ENCODE results near the gene CCDC149.

CCDC149 gene

DNA sequence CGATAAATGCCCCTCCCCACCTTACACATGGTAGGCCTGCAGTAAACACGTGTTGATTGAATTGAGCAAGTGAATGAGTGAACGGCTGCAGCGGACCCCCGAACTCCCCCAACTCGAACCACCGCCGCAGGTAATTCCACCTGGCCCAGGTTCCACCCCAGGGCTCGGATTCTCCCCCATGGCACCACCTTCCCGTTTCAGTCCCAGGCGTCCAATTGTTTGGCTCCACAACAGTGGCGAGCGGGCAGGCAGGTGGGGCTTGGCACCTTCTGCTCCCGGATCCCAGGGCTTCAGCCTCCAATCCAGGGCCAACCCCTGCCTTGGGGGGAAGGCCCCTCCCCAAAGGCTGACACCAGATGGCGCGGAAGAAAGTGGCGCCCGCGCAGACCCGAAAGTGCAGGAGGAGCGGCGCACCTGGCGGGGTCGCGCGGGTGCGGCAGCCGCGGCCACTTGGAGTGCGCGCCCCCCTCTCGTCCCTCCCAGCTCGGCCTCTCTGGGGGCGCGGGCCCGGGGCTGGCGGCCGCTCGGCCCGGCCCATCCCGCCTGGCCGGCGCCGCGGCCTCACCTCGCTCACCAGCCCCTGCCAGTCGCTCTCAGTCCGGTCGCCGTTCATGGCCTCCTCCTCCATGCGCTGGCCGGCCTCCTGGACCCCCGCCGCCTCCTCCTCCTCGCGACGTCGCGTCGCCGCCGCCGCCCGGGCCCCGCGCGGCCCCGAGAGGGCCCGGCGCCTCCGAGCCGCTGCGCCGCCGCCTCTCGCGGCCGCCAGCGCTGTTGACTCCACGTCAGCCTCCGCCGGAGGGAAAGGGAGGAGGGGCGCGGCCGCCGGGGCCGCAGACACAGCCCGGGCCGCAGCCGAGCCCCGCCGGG lies at the start of gene CCDC149:
Gene CCDC149 (minus strand): TSS at position 791 of the 867 bp plus-strand sequence. CDS start 178 bp downstream, at position 613.
- DNase-seq (ENCODE audit: low read depth) = peak; percentile 4

DNA sequence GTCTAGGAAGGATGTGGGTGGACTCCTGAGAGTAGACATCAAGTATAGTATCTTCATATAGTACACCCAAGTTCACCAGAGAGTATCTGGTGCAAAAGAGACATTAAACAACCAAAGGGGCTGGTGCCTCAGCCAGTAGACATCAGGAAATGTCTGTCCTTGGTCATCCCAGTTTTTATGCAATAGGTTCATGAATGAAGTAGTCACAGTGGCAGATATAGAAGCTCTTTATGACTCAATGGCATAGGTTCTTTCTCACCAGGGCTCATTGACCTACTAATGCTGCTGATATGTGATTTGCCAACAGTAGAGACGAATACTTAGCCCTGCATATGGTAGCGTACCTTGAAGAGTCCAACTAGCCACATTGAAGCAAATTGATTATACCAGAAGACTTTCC lies 45.0 kb upstream of the CCDC149 start:
- no peak for DNase-seq (ENCODE audit: low read depth)

DNA sequence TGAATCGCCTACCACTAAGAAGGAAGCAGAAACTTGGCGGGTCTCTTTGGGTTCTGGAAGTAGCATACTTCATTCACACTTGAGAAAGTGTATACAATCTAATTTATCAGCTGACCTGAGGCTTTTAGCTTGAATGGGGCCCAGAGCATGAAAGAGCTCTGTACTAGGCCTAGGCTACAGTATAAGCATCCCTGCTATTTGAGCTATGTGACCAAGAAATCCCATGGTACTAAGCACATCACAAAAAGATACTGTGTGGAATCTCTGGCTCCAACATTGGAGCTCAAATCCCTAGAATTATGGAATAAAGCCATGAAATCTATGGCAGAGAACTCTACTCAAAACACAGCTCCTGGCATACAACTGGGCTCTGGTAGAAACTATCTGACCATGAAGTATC lies 43.9 kb upstream of the CCDC149 start:
- DNase-seq (ENCODE audit: low read depth) = no peak

DNA sequence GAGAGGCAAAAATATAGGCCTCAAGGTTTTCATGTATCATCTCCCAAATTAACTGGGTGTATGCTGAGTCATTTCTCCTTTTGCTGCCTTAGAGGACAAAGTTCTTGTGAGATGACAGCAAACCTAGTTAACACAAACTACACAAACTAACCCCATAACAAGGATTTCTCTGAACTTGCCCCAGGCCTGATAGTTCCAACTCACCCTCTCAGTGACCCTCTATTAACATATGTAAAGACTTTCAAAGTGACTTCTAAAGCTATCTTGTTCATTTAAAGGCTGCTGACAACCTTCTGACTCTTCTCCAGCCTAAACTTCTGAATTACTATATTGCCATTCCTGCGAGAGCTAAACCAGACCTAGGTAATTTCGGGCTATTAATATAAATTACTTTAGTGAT lies 43.2 kb upstream of the CCDC149 start:
- no peak for DNase-seq (ENCODE audit: low read depth)

DNA sequence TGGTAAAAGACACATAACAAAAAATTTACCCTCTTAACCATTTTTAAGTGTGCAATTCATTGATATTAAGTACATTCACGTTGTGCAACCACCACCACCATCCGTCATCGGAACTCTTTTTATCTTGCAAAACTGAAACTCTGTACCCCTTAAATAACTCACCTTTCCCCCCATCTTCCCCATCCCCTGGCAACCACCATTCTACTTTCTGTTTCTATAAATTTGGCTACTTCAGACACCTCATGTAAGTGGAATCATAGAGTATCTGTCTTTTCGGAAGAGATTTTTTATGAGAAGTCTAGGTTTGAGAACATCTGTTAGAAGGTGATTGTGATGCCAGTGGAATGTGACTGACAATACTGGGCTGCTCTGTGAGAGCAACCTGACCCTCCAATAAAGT lies 39.8 kb upstream of the CCDC149 start:
- DNase-seq (ENCODE audit: low read depth) = no peak

DNA sequence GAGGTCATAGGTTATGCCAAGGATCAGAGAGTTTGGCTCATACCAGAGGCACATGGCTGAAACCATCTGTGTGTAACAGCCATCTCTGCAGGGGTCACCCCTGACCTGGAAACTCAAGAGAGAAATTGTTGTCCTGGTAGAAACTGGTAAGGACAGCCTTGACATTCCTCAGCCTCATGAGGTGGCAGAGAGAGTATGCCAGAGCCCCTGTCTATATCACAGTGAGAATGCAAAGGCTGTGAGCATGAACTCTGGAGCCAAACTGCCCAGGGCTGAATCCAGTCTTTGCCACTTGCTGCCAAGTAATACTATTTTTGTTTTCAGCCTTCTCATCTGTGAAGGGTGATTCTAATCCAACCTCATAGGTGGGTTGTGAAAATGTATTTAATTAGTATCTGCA lies 37.1 kb upstream of the CCDC149 start:
- DNase-seq (ENCODE audit: low read depth) = no peak

DNA sequence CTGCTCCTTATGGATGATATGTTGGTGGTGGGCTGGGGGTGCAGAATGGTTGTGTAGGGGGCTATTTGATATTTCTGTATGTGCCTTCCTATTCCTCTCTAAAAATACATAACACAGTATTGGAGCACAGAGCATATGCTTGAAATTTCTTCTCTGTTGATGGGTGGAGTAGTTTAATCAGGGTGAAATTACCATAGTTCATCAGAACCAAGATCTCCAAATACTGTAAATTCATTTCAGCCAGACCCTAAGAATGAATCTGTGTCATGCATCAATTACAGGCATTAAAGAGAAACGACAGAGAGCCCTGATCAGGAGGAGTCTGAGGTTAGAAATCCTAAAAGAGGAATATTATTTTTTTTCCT lies 25.1 kb upstream of the CCDC149 start:
- no peak for DNase-seq (ENCODE audit: low read depth)

DNA sequence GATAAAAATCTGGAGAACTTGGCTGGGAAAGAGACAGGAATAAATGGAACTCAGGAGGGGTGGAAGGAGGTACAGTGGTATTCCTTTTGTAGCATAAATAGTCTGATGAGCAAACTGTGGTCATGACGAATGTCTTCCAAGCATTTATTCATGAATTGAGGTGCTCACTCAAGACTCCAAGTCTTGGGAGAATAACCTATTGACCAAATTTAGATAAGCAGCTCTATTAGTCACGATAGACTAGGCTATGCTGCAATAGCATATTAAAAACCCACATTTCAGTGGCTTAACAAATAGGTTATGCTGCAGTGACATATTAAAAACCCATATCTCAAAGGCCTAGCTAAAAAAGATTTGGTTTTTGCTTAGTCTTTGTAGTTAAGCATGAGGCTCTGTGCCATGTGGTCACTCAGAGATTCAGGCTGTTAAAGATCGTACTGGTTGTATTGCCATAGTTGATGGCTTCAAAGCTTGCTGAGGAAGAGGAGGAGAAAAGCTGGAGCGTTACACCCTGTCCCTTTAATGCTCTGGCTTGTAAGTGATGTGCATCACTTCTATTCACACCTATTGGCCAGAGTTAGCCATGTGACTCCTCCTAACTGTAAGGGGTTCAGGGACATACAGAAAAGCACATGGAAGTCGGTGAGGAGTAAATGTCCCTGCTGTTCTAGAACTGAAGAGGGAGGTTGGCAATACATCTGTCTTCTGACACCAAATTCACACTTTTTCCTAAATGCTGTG lies 24.5 kb upstream of the CCDC149 start:
- no peak for DNase-seq (ENCODE audit: low read depth)

DNA sequence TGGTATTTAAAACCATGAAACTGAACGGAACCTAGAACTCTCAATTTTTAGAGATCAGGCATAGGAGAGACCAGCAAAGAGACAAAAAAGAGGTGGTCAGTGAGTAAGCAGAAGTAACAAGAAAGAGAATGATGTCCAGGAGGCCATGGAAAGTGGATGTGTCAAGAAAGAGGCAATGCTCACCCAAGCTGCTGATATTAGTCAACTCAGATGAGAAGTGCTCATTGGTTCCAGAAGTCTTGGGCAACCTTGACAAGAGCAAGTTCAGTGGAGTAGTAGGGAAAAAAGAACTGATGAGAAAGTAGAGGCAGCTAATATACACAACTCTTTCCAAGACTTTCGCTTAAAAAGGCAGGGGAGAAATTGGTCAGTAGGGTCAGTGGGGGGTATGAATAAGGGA lies 23.0 kb upstream of the CCDC149 start:
- no peak for DNase-seq (ENCODE audit: low read depth)

DNA sequence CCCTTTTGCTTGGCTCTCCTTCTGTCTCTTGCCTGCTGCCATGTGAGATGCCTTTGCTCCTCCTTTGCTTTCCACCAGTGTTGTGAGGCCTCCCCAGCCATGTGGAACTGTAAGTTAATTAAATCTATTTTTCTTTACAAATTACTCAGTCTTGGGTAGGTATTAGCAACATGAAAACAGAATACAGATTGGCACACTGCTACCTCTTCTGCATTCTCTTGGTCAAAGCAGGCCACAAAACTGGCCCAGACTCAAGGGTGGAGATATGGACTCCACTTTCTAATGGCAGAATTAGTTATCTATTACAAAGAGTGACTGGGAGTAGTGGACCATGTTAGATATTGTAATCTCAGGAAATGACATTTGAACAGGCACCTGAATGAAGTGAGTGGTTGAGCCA lies 21.5 kb upstream of the CCDC149 start:
- DNase-seq (ENCODE audit: low read depth) = no peak

DNA sequence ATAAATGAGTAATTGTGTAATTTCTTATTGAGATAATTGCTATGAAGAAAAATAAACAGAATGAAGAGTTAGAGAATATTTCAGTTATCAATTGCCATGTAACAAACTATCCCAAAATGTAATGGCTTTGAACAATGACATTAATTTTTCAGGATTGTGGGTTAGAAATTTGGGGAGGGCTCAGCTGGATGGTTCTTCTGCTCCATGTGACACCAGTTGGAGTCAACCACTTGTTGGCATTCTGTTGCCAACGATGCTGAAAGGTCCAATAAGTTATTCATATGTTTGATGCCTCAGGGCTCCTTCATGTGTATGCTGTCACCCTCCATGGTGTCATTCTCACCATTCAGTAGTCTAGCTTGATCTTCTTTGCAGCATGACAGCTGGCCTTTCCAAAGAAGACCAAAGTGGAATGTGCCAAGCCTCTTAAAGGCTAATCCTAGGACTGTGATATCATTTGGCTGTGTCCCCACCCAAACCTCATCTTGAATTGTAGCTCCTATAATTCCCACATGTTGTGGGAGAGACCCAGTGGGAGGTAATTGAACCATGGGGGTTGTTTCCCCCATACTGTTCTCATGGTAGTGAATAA lies 20.9 kb upstream of the CCDC149 start:
- no peak for DNase-seq (ENCODE audit: low read depth)

DNA sequence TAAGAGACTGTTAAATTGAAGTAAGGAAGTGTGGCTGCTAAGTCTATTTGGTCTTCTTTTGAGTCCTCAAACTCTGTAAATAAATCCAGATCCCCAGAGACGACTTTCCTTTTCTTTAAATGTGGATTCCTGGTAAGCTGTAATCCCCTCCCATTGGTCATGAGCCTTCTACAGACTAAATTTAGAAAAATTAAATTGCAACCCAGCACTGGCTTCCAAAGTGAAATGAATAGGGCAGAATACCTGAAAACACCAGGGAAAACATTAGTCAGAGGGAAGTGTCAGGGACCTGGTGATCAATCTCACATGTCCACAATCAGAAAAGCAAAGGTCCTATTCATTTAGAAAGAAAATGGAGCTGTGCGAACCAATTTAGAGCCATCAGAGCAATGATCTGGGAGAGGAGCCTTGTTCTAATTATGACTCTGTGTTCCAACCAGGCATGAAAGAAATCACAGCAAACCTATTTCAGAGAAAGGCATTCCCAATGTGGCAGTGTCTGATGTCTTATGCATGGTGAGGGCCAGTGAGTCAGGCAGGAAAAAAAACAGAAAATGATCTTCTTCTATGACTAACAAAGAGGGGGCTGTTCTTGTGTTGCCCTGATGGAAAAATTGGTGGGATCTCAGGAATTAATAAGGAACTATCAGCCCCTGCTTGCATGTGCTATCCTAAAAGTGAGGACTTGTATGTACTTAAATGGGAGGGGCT lies 19.8 kb upstream of the CCDC149 start:
- no peak for DNase-seq (ENCODE audit: low read depth)

DNA sequence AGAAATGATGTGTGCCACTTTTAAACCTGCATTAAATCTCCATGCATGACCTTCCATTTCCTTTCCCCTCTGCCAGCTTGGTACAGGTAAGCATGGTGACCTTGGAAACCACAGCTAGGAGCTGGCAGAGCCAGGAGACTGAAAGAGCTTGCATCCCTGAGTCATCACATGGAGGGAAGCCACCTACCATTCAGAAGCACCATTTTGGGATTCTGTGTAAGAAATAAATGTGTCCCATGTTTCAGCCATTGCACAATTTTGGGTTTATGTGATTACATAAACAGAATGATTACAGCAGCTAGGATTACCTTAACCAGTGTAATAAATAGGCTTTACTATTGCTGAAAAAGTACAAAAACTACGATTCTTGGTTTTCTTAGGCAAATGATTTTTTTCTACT lies 17.3 kb upstream of the CCDC149 start:
- DNase-seq (ENCODE audit: low read depth) = no peak

DNA sequence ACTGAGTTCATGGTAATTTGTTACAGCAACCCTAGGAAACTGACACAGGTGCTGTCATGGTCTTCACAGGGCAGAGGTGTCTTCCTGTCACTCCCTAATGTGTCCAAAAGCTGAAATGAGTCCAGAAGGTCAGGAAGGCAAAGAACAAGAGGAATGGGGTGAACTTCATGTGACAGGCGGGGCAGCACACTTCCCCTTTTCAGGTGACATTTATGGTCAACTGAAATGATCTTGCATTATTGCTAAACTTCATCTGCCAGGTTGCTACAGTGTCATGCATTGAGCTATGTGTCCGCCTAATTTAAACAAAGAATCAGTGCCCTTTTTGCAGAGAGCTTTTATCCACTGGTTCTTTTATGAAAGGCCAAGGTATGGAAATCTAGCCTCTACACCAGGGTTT lies 15.9 kb upstream of the CCDC149 start:
- no peak for DNase-seq (ENCODE audit: low read depth)

DNA sequence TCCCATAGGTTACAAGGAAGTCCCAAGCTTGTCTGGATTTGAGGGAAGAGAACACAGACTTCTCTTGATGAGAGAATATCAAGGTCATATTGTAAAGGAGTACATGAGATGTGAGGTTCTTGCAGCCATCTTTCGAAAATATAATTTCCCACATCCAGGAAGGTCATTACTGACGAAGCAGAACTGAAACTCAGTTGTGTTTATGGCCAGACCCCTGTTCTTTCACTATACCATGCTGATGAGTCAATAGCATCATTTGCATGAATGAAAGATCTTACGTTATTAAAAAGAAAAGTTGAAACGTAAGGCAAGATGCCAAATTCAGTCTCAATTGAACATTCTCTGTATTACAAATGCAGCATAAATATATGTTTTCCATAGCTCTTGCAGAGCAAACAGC lies 14.2 kb upstream of the CCDC149 start:
- no peak for DNase-seq (ENCODE audit: low read depth)

DNA sequence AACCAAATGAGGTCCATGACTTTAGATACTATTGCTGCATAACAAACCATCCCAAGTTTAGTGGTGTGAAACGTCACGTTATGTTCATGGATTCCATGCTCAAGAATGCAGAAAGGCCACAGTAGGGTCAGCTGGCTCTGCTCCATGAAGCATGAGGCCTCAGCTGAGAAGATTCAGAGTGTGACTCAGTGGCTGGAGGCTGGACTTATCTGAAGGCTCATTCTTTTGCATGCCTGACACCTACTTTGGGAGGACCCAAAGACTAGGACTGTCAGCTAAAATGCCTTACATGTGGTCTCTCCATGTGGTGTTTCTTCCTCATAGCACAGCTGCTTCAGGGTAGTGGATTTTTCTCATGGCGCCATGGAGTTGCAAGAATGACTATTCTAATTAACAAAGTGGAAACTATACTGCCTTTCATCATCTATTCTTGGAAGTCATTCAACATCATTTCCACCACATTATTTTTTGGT lies 11.5 kb upstream of the CCDC149 start:
- no peak for DNase-seq (ENCODE audit: low read depth)

DNA sequence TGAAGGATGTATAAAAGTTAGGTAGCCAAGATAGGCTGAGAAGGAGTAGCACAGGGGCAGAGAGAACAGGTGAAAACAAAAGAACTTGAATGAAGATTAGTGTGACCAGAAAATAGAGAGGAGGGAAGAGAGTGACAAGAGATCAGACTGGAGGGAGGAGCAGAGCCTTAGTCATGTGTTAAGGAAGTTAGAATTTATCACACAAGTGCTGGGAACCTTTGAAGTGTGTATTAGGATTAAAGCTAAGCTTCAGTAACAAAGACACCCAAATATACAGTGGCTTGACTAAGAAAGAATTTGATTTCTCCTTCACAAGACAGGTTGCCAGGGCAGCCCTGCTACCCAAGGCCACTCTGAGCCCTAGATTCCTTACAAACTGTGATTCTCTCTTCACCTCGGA lies 10.7 kb upstream of the CCDC149 start:
- no peak for DNase-seq (ENCODE audit: low read depth)

DNA sequence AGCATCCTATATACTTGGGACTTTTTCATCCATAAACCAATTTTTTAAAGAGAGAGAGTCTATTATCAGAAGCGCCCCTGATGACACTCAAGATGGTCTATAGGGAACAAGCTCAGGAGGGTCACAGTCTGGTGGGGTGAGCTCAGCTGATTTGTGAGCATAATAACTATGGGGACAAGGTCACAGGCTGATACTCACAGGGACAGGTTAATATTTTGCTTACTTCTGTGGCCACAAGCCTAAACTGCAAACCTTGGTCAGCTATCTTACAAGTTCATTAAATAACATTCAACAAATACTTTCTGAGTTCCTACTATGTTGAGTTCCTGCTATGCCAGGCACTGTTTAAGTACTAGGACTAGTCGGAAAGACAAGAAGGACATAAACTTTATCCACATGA lies 10.2 kb upstream of the CCDC149 start:
- no peak for DNase-seq (ENCODE audit: low read depth)

DNA sequence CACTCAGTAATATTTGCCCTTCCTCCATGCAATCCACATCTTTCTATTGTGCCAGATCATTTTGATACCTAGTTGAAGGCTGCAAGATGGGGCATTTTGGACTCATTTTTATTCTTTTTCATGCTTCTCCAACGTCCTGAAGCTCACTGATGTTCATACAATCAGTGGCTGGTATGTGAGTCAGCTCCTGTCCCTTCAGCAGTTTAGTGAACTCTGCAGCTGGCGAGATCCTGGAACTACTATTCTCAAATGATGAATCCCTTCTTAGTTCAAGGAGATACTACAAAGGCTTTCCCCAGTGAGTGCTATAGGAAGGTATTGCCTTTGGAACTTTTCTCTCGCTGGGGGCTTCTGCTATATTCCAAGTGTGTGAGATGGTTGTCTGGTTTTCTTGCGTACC lies 9.6 kb upstream of the CCDC149 start:
- no peak for DNase-seq (ENCODE audit: low read depth)

DNA sequence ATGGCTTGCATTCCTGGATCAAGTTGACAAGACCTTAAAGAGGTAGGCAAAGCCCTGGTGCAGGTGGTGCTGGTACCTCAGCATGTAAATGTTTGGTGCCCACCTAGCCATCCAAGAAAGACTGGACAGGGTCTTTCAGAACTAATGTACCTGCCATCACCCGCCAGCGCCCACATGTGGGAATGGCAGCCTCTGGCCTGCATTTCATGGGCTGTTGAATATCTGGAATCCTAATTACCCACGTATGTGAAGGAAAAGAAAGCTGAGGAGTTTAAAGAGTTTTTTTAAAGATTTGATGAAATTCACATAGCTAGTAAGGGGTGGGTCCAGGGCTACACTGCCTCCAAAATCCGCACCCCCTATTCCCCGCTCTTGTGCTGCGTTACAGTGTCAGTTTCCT lies 8.6 kb upstream of the CCDC149 start:
- no peak for DNase-seq (ENCODE audit: low read depth)

DNA sequence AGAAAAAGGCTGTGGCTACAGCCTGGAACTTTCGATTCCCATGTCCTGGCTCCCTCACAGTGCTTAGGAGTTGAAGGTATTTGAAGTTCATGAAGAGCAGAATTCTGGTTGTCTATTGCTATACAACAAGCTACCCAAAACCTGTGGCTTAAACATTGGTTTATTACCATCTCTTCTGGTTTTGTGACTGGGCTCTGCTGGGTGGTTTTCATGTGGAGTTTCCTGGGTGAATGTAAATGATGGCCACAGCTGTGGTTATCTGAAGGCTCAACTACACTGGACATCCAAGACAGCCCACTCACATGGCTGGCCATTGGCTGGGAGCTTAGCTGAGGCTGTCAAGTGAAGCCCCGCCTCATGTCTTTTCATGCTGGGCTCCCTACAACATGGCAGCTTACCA lies 7.2 kb upstream of the CCDC149 start:
- no peak for DNase-seq (ENCODE audit: low read depth)

DNA sequence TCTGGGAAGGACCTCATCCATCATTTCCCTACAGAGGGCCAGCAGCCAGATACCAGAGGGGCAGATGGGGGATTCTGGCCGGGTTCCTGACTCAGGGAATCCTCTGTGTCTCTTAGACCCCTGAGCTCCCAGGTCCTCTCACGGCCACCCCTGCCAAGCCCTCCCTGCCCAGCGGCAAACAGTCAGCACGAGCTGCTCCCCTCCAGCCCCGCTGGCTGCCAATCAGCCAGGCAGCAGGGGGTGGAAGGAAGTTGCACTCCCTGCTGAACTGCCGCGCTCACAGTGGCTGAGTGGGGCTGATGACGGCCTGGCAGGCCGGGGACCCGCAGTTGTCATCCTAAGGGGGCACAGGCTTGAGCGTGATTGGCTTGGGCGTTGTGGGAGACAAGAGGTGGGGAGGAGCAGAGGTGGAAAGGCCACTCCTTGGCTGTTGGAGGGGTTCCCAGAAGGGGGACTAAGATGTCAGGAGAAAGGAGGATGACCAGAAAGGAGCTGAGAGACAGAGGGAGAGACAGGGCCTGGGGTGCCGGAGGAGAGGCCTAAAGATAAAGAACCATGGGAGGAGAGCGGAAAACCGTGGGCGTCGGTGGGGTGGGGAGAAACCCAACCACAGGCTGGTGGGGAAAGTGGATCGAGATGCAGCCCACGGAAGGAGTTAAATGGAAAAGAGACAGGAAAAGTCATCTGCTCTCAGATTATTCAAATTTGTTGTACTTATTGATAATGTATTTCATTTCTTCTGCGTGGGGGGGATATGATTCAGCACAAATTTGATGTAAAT lies 4.4 kb upstream of the CCDC149 start:
- no peak for DNase-seq (ENCODE audit: low read depth)

All from activated T-cell treated with anti-CD3 and anti-CD28 coated beads for 48 hours (primary cell).